T-helper 1 cell treated with Interleukin-12 subunit alpha and Interleukin-12 subunit beta and Interleukin-4 antibody, amounts not matched to agents 30 μg/mL and 1 μg/mL, for 36 hours (primary cell): ENCODE measurements around the gene DGKG.

ENCODE experiments used
- H3K27ac Mint-ChIP-seq: one replicate; pipeline ENCODE4 v1.8.0; 2021; ENCODE audit warnings: mild to moderate bottlenecking, mixed read lengths
- H3K27me3 Mint-ChIP-seq: one replicate; pipeline ENCODE4 v1.8.0; 2021; ENCODE audit warnings: low read depth, mixed read lengths
- H3K36me3 Mint-ChIP-seq: one replicate; pipeline ENCODE4 v1.8.0; 2021; ENCODE audit warnings: low read depth, mixed read lengths
- H3K4me1 Mint-ChIP-seq: one replicate; pipeline ENCODE4 v1.8.0; 2021; ENCODE audit warnings: low read depth, mixed read lengths
- H3K4me3 Mint-ChIP-seq: one replicate; pipeline ENCODE4 v1.8.0; 2021; ENCODE audit warnings: mild to moderate bottlenecking, moderate library complexity, mixed read lengths
- H3K9me3 Mint-ChIP-seq: one replicate; pipeline ENCODE4 v1.8.0; 2021; ENCODE audit warnings: mixed read lengths

Gene DGKG

DNA sequence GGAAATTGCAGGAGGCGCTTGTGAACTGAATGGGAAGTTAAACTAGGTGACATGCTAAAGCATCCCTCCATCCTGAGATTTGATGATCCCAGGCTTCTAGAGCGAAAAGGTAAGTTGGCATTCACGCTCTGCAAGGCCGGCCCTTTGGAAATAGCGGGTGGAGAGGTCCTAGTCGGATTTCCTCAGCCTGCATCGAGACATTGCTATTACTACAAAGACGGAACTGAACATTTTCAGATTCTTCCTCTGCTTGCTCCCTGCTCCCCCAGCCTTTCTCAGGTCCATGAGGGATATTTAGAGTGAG is 77.7 kb downstream of the DGKG start:
- Mint-ChIP-seq H3K4me1 (no peaks in the 10 kb centered on the region), H3K4me3 (no peak overlapping the region), H3K36me3 (no peaks in the 10 kb centered on the region), H3K27me3 (peaks cover 11% of the 10 kb centered on the region), H3K27ac (no peak overlapping the region), H3K9me3 (no peaks in the 10 kb centered on the region)

DNA sequence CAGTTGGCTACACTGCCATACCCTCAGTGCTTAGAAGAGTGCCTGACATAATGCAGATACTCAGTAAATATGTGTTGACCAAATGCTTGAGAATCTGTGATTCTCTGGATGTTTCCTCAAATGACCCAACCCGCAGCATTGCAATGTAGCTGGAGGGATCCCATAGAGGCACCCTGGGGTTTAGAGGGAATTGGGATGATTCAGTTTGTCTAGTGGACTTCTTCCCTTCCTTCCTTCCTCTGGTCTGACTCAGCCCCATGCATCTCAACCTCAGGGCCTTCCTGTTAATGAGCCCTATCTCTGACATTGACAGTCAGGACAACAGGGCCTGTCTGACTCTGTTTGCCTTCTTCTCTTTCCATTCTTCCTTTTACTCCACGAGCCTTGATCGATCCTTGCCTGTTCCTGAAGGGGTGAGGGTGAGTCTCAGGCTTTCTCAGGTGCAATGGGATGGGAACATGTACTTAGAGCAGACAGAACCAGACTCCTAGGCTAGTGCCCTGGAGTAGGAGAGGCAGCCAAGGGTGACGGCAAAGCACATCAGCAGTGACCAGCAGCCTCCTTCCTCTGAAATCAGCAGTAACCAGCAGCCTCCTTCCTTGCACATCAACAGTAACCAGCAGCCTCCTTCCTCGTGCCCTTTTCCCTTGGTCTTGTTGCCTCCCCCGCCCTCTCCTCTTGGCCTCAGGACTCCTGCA is 78.2 kb downstream of the DGKG start:
- H3K27me3 Mint-ChIP-seq: peaks cover 16% of the 10 kb centered on the region
- H3K4me3 Mint-ChIP-seq: no peak overlapping the region
- H3K27ac Mint-ChIP-seq: no peak overlapping the region
- H3K4me1 Mint-ChIP-seq: no peaks in the 10 kb centered on the region
- no peaks in the 10 kb centered on the region for H3K9me3 Mint-ChIP-seq
- no peaks in the 10 kb centered on the region for H3K36me3 Mint-ChIP-seq

DNA sequence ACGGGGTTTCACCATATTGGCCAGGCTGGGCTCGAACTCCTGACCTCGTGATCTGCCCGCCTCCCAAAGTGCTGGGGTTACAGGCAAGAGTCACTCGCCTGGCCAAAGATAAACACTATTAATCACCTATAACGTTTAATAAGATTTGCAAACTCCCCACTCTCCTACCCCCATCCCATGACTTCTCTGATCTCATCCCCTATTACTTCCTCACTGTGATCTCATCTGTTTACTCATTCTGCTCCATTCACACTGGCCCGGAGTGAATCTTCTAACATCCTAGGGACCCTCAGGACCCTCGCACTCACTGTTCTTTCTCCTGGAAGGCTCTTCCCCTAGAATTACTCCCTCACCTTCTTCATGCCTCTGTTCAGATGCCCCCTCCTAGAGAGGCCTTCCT is 78.9 kb downstream of the DGKG start:
- no peaks in the 10 kb centered on the region for H3K9me3 Mint-ChIP-seq
- no peak overlapping the region for H3K27ac Mint-ChIP-seq
- no peaks in the 10 kb centered on the region for H3K36me3 Mint-ChIP-seq
- H3K4me1 Mint-ChIP-seq: no peaks in the 10 kb centered on the region
- H3K27me3 Mint-ChIP-seq: peaks cover 17% of the 10 kb centered on the region
- no peak overlapping the region for H3K4me3 Mint-ChIP-seq

DNA sequence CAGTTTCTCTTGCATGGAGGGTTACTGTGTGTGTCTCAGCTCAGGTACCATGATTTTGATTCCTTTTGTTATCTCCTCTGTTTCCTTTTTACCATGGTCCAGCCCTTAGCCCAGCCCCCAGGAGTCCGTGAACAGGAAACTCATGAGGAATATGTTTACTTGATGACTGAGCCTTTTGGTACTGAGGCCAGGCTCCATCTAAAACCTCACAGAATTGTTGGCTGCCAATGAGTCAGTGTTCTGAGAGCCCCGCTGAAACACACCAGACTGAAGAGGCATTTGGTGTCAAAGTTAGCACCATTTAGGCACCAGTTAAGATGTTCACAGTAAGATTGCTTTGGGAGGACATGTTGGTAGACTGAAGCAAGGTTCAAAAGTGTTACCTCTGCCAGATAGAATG is 80.9 kb downstream of the DGKG start:
- Mint-ChIP-seq H3K4me1 (no peaks in the 10 kb centered on the region), H3K9me3 (no peaks in the 10 kb centered on the region), H3K4me3 (no peak overlapping the region), H3K36me3 (no peaks in the 10 kb centered on the region), H3K27me3 (peaks cover 18% of the 10 kb centered on the region), H3K27ac (no peak overlapping the region)

DNA sequence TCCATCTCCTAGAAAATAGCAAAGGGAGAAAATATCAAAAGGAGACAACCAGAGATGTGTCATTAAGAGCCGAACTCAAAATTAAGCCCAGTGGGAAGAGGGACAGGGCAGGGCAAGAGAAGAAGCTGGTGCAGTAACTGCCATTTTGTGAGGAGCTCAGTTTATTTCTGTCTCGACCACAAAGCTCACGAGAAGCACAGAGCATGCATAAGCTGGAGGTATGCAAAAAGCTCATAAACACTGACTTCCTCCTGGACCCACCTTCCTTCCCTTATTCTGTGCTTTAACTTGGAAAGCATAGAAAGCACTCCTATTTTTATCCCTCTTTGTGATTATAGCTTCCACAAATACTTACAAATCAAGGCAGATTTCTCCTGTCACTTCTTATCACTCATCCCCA is 81.3 kb downstream of the DGKG start:
- Mint-ChIP-seq H3K4me3 (no peak overlapping the region), H3K4me1 (no peaks in the 10 kb centered on the region), H3K27ac (no peak overlapping the region), H3K36me3 (no peaks in the 10 kb centered on the region), H3K27me3 (peaks cover 18% of the 10 kb centered on the region), H3K9me3 (no peaks in the 10 kb centered on the region)

DNA sequence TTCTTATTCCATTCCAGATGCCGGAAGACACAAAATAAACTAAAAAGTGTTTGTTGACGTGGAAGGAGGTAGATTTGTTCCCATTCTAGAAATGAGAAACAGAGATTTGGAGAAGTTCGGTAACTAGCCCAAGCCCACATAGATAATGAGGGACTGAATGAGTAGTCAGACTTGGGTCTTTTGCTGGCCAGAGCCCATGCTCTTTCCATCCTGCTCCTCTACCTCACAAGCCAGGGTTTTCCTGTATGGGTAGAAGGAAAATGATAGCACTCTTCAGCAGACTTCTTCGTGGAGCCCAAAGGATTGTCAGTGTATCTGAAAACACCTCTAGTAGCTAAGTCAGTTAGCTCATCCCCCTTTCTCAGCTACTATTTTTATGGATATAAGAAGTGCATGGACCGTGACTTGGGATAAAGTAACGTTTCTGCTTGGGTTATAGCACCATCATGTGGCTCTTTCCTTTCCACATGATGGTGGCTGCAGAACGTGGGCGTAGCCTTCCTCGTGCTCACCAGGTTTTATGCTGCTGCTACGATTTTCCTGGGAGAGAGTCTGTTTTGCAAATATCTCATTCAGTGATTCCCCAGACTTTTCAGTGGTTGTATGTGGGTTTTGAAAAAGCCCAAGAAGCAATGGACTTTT is 84.6 kb downstream of the DGKG start:
- Mint-ChIP-seq H3K9me3 (no peaks in the 10 kb centered on the region), H3K4me3 (no peak overlapping the region), H3K27ac (no peak overlapping the region), H3K36me3 (no peaks in the 10 kb centered on the region), H3K4me1 (no peaks in the 10 kb centered on the region), H3K27me3 (peaks cover 18% of the 10 kb centered on the region)

DNA sequence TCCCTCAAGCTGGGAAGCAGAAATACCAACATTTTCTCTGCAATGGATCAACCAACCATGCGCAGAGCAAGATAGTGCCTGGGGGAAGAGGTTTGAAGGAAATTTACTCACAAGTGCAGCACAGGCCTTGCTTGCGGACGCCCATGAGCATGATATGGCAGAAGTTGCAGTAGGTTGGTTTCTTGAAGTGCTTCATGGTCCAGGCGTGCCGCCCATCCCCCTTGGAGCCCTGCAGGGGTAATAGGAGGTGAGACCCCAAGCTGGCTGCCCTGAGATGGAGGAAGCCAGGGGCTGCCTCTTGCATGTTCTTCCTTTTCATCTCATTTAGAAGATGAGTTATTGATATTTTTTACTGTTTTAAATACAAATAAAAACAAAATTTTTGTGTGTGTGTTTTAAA is 86.6 kb downstream of the DGKG start:
- Mint-ChIP-seq H3K4me3 (no peak overlapping the region), H3K36me3 (no peaks in the 10 kb centered on the region), H3K27me3 (peaks cover 25% of the 10 kb centered on the region), H3K4me1 (no peaks in the 10 kb centered on the region), H3K27ac (no peak overlapping the region), H3K9me3 (no peaks in the 10 kb centered on the region)

DNA sequence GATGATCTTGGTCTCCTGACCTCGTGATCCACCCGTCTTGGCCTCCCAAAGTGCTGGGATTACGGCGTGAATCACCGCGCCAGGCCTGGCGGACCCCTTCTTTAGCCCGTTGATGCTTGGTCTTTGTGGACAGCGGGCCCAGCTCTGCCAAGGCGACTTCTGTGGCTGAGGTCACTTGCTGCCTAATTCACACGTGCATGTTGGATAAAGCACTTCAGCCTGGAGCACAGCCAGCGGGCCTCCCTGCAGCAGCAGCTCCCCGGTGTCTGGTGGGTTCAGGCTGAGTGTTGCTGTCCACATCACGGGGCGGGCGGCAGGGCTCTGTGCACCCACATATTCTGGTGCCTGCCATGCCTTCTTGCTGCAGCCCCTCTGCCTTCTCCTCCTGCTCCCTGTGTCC is 88.4 kb downstream of the DGKG start:
- Mint-ChIP-seq H3K4me3 (no peak overlapping the region), H3K36me3 (no peaks in the 10 kb centered on the region), H3K27ac (no peak overlapping the region), H3K4me1 (no peaks in the 10 kb centered on the region), H3K27me3 (peaks cover 11% of the 10 kb centered on the region), H3K9me3 (no peaks in the 10 kb centered on the region)

DNA sequence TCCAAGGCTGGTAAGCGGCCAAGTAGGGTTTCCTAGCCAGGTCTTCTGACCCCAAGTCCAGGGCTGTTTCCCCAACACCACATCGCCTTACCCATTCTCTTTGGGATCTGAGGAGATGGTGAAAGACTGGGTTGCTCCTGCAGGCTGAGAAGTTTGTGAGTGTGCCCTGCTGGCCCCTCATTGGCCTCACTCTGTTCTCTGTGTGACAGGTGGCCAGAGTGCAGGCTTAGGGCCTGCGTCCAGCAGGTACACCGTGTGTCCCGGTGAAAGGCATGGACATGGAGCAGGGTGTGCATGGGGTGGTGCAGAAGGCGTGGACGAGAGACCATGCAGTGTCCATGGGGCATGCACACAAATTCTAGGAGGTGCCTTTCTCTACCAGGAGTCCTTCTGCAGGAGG is 91.3 kb downstream of the DGKG start:
- H3K27me3 Mint-ChIP-seq: peaks cover 11% of the 10 kb centered on the region
- no peaks in the 10 kb centered on the region for H3K9me3 Mint-ChIP-seq
- no peaks in the 10 kb centered on the region for H3K4me1 Mint-ChIP-seq
- H3K27ac Mint-ChIP-seq: no peak overlapping the region
- no peaks in the 10 kb centered on the region for H3K36me3 Mint-ChIP-seq
- no peak overlapping the region for H3K4me3 Mint-ChIP-seq

DNA sequence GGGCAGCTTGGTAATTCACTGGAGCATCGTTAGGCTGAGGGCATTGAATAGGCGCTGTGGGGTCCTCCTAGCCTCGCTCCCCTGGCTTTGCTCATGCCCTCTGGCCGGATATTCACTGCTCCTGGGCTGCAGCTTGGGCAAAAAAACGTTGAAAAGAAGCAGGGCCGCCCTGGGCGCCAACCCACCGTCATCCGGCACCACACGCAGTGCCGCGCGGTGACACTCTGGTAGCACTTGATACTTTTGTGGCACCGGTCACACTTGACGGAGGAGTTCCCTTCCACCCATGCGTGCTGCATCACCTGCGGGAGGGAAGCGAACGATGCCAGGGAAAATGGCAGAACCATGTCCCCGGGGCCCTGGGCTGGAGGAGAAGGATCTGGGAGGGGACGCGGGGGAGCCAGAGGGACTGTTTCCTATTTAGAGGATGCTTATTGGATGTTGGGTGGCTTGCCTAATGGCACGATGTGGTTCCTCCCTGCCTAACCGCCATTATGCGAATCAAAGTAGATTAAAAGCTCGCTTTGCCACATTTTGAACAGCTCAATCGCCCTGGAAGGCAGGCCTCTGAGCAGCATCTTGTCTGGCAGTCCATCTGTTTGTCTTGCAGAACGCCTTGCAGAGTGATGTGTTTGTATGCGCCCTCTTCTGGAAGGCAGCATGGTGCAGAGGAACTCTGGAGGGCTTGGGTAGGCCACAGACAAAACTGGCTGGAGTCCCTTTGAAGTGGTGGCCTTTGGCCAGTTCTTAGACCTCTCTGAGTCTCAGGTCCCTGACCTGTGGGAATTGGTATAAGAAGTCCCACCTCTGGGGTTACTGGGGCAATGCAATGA is 93.2 kb downstream of the DGKG start:
- Mint-ChIP-seq H3K27ac (no peak overlapping the region), H3K36me3 (no peaks in the 10 kb centered on the region), H3K27me3 (peaks cover 11% of the 10 kb centered on the region), H3K4me3 (no peak overlapping the region), H3K9me3 (no peaks in the 10 kb centered on the region), H3K4me1 (no peaks in the 10 kb centered on the region)

DNA sequence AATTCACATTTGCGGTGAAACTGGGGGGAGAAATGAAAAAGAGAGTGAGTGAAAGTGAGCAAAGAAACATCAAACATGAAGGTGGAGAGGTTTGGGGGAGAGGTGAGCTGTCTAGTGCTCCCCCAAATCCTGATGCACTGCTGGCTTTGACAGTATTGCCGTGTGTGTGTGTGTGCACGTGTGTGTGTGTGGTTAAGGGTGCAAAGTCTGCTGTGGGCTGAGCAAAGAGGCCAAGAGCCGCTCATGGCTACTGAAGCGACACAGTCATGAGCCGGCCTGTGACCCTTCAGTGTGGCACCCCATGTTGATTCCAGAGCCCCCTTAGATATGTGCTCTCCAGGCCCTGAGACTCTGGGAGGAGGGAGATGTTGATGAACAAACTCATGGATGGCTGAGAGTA is 94.3 kb downstream of the DGKG start:
- Mint-ChIP-seq H3K27me3 (peaks cover 11% of the 10 kb centered on the region), H3K27ac (no peak overlapping the region), H3K36me3 (no peaks in the 10 kb centered on the region), H3K4me3 (no peak overlapping the region), H3K4me1 (no peaks in the 10 kb centered on the region), H3K9me3 (no peaks in the 10 kb centered on the region)

DNA sequence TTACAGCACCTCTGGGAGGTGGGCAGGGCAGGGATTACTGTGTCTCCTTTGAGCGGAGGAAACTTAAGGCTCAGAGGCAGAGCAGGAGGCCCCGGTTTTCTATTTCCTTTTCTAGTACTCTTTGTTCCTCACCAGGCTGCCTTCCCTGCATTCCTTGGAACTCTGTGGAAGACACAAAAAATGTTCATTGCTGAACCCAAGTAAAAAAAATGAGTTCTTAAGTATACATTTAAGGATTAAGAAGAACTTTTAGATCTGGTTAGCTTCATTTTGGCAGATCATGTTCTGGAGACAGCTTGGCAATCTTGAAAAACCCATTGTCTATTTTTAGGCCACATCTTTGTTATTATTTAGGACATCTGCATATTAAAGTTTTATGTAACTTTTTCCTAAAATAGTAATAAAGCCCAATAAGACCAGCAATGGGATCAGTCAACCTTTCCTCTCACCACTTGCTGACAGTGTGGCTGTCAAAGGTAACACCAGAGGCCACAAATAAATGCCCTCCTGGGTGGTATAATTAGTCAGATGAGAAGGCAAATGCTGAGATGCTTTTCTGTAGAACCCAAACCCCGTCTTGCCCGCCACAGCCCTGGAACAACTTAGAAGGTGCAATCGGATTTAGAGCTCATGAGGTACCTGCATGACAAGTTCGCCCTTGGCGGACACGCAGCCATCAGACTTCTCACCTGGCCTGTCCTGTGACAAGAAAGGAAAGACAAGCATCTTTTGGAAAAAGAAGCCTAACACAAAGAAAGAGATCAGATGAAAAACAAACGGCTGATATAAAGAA is 97.2 kb downstream of the DGKG start:
- Mint-ChIP-seq H3K9me3 (no peaks in the 10 kb centered on the region), H3K4me1 (peaks cover 3% of the 10 kb centered on the region), H3K27ac (no peak overlapping the region), H3K4me3 (no peak overlapping the region), H3K27me3 (peaks cover 12% of the 10 kb centered on the region), H3K36me3 (no peaks in the 10 kb centered on the region)

DNA sequence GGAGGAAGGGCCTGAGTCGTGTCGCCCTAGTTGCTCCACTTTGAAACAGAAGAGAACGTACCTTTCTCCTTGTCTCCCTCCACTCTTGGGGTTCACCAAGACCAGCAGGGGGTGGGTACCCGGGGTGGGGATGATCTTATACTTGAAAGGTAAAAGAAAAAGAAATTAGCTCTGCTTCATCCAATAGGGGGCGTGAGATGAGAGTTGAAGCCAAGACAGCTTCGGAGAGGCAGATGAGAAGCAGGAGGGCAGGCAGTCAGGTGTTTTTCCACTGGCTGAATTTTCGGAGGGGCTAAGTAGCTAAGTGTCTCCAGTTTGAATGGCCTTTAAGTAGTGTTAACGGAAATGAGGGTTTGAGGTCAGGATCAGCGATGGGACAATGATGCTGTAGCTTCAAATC is 100.4 kb downstream of the DGKG start:
- no peaks in the 10 kb centered on the region for H3K36me3 Mint-ChIP-seq
- H3K9me3 Mint-ChIP-seq: no peaks in the 10 kb centered on the region
- peaks cover 12% of the 10 kb centered on the region for H3K27me3 Mint-ChIP-seq
- H3K4me1 Mint-ChIP-seq: peaks cover 6% of the 10 kb centered on the region
- H3K4me3 Mint-ChIP-seq: no peak overlapping the region
- H3K27ac Mint-ChIP-seq: no peak overlapping the region

DNA sequence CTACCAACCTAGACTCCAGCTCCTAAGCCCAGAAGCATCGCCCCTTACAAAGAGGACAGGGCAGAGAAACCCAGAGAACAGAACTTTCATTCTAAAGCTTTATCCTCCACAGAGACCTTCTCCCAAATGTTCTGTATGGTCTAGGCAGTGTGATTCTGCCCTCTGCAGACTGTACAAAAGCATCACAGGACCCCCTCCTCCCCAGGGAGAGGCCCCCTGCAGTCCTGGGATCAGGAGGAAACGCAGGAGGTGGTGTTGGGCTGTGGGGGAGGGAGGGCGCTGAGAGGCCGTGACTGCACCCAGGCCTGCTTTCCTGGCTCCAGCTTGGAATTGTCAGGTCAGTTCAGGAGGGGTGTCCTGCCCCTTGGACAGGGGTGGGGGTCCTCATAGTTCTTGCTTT is 101.3 kb downstream of the DGKG start:
- H3K36me3 Mint-ChIP-seq: no peaks in the 10 kb centered on the region
- H3K4me3 Mint-ChIP-seq: no peak overlapping the region
- peaks cover 6% of the 10 kb centered on the region for H3K4me1 Mint-ChIP-seq
- no peaks in the 10 kb centered on the region for H3K9me3 Mint-ChIP-seq
- H3K27me3 Mint-ChIP-seq: peaks cover 16% of the 10 kb centered on the region
- no peak overlapping the region for H3K27ac Mint-ChIP-seq
